BE2C (cell line): ENCODE measurements around the gene ATXN7.

Experiments
- DNase-seq: peaks from one replicate; pipeline ENCODE4 v3.0.0-alpha.2; 2020
- H3K27me3 ChIP-seq: fragments of 250-450 bp; sonication (Bioruptor Pico); 2 replicates; pipeline ENCODE4 v1.5.1; 2020; ENCODE audit warnings: mild to moderate bottlenecking
- H3K36me3 ChIP-seq: fragments of 250-450 bp; sonication (Bioruptor Pico); 2 replicates; pipeline ENCODE4 v1.5.1; 2020; ENCODE audit warnings: mild to moderate bottlenecking
- H3K4me1 ChIP-seq: fragments of 250-450 bp; sonication (Bioruptor Pico); 2 replicates; pipeline ENCODE4 v1.5.1; 2020
- H3K4me3 ChIP-seq: 2 replicates; pipeline ENCODE4 v1.5.1; 2011; ENCODE audit warnings: low read depth, low read length
- H3K9me3 ChIP-seq: fragments of 250-450 bp; sonication (Bioruptor Pico); 2 replicates; pipeline ENCODE4 v1.5.1; 2020
- TF ChIP-seq, protein P1 (sequence below): IDR thresholded peaks from 2 replicates; pipeline ENCODE4 v1.5.1; 2012; ENCODE audit warnings: mild to moderate bottlenecking, low read depth, low read length

The ATXN7 gene

DNA sequence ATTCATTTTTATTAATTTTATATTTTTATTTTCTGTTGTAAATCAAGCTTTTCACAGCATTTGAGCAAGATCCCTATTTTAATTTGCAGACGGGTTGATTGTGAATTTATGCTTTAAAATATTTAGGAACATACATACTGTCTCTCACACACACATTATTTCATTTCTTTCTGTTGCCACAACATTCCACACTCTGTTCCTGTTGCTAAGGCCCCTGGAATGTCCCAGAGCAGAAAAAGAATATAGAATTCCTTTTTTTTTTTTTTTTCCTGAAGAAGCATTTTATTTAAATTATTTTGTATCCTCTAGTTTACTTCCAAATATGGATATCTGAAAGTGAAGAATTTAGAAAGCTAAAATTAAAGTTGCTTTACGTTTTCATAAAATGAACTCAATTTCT lies 85.3 kb downstream of the ATXN7 start:
- TF ChIP-seq, protein P1, sequence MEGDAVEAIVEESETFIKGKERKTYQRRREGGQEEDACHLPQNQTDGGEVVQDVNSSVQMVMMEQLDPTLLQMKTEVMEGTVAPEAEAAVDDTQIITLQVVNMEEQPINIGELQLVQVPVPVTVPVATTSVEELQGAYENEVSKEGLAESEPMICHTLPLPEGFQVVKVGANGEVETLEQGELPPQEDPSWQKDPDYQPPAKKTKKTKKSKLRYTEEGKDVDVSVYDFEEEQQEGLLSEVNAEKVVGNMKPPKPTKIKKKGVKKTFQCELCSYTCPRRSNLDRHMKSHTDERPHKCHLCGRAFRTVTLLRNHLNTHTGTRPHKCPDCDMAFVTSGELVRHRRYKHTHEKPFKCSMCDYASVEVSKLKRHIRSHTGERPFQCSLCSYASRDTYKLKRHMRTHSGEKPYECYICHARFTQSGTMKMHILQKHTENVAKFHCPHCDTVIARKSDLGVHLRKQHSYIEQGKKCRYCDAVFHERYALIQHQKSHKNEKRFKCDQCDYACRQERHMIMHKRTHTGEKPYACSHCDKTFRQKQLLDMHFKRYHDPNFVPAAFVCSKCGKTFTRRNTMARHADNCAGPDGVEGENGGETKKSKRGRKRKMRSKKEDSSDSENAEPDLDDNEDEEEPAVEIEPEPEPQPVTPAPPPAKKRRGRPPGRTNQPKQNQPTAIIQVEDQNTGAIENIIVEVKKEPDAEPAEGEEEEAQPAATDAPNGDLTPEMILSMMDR = no peak
- Histone ChIP-seq H3K27me3 (no peaks in the 10 kb centered on the region), H3K4me1 (peaks cover 7% of the 10 kb centered on the region; the same call in 1 of the 2 replicates), H3K9me3 (no peaks in the 10 kb centered on the region), H3K4me3 (no peak overlapping the region), H3K36me3 (no peaks in the 10 kb centered on the region; the same call in 1 of the 2 replicates)
- DNase-seq = no peak

DNA sequence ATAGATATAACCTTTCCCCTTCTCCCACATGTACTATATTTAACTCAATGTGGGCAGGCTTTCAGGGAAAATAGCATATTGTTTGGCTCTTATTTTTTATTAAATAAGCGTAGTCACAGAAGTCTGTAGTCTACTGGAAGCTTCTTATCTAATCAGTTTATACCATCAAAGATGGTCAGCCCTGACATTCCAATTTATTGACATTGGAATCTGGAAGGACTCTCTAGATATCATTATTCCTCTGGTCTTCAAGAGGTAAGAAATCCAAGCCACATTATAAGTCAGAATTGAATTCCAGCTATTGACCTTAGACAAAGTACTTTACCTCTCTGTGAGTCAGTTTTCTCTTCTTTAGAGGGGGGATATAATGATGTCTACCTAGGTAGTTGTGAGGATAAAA lies 87.0 kb downstream of the ATXN7 start:
- DNase-seq = no peak
- no peak overlapping the region for H3K4me3 ChIP-seq
- H3K27me3 ChIP-seq = no peaks in the 10 kb centered on the region
- H3K9me3 ChIP-seq = no peaks in the 10 kb centered on the region
- no peaks in the 10 kb centered on the region; the same call in 1 of the 2 replicates for H3K36me3 ChIP-seq
- H3K4me1 ChIP-seq = peaks cover 7% of the 10 kb centered on the region; the same call in 1 of the 2 replicates
- TF ChIP-seq, protein P1 = no peak

DNA sequence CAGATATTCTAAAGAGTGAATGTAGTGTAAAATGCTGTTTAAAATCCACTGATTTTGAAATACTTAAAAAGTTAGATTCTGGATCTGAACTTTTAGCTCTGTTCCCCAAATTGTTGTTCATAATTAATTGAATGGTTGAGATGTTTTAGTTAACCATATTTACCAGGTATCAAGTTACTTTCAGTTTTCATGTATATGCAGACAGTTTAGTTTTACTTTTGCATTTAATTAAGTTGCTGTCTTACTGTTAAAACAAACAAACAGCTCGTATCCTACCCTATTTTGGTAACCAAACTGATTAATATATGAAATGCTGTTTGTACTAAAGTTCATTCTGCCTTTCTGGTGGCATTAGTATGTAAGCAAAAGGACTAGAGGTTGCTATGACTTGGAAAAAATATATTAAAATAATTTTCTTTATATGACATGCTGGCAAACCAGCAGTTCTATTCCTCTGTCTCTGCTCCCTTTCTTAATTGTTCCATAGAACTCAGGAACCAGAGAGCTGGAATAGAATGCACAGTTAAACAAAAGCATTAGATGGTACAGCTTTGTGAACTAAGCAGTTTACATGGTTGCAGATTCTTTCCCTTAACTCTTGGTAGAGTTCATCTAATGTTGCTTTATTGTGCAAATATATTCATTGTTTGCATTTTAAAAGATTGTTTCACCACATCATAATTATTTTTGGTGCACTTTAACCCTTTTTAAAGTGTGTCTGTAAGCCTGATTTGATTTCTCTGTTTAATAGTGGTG lies 88.0 kb downstream of the ATXN7 start:
- H3K27me3 ChIP-seq = no peaks in the 10 kb centered on the region
- H3K36me3 ChIP-seq = no peaks in the 10 kb centered on the region; the same call in 1 of the 2 replicates
- TF ChIP-seq, protein P1 = no peak
- DNase-seq = no peak
- H3K9me3 ChIP-seq = no peaks in the 10 kb centered on the region
- no peak overlapping the region for H3K4me3 ChIP-seq
- H3K4me1 ChIP-seq = peaks cover 7% of the 10 kb centered on the region; the same call in 1 of the 2 replicates

DNA sequence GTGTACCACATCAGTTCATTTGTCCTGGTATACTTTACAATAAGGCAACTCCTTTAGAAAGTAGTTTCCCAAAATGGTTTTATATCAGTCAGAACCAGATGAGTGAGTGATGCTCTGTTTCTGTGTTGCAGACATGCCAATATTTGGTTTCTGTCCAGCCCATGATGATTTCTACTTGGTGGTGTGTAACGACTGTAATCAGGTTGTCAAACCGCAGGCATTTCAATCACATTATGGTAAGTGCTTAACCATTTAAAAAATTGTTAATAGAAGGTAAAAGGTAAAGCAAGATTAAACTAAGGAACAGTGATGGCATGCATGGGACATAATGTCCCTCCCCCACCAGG lies 88.6 kb downstream of the ATXN7 start:
- Histone ChIP-seq H3K9me3 (no peaks in the 10 kb centered on the region), H3K36me3 (no peaks in the 10 kb centered on the region; the same call in 1 of the 2 replicates), H3K4me1 (peaks cover 7% of the 10 kb centered on the region; the same call in 1 of the 2 replicates), H3K27me3 (no peaks in the 10 kb centered on the region), H3K4me3 (no peak overlapping the region)
- DNase-seq = no peak
- TF ChIP-seq, protein P1 = no peak

DNA sequence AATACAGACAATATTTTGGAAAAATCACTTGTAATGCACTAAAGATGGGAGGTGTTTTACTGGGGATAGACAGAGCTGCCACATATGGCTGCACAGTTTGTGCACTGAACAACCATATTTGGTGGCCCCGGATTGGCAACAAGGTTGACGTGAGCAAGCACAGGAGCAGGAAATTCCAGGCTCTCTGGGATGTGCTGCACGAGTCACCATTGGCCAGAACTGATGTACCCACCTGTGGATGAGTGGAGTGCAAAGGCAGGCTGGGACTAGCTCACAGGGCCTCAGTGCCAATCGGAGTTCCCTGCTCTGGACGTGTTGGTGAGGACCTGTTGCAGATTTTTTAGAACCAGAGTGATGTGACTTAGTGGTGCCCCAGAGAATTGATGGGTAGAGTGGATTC lies 90.5 kb downstream of the ATXN7 start:
- Histone ChIP-seq H3K36me3 (no peaks in the 10 kb centered on the region; the same call in 1 of the 2 replicates), H3K4me1 (peaks cover 16% of the 10 kb centered on the region), H3K27me3 (no peaks in the 10 kb centered on the region), H3K9me3 (no peaks in the 10 kb centered on the region), H3K4me3 (no peak overlapping the region)
- TF ChIP-seq, protein P1 = no peak
- DNase-seq = no peak

DNA sequence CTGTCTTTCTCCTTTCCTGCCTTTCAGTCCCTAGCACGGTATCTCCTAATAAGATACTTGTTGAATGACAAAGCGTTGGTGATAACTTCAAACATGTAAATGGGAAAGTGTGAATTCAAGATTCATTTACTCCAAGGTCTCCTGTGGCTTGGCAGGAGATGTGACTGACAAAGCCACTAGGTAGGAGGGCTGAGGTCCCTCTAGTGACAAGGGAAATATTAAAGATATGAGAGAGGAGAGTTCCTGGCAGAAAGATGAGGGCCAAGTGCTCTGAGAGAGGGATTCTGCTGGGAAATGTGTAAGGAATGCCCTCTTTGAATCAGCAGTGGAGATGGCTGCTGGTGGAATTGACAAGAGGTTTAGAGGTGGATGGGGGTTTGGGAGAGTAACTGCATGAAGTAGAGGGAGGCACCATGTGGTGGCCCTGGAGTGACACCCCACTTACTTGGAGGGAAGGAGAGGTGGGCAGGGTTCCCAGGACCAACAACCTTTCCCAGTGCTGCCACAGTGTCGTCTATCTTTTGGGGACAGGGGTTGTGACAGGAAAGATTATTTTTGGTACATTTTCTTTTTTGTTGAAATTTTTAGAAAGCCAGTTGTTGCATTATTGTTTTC lies 91.5 kb downstream of the ATXN7 start:
- no peak for DNase-seq
- TF ChIP-seq, protein P1 = no peak
- Histone ChIP-seq H3K27me3 (no peaks in the 10 kb centered on the region), H3K4me3 (no peak overlapping the region), H3K4me1 (peaks cover 22% of the 10 kb centered on the region), H3K36me3 (no peaks in the 10 kb centered on the region; the same call in 1 of the 2 replicates), H3K9me3 (no peaks in the 10 kb centered on the region)
